Astrocyte (in vitro differentiated cells and primary cell): ENCODE measurements around the gene SPRED1.

Experiments
- CTCF ChIP-seq: IDR thresholded peaks from 2 replicates; pipeline ENCODE4 v1.5.1; 2011; ENCODE audit warnings: low read depth, mild to moderate bottlenecking, inconsistent platforms, low read length, moderate library complexity; ENCODE audit not compliant: insufficient read depth
- EZH2 ChIP-seq: IDR thresholded peaks from 2 replicates; pipeline ENCODE4 v1.6.1; 2012; ENCODE audit warnings: mild to moderate bottlenecking, low read length, inconsistent platforms; ENCODE audit not compliant: insufficient read depth

- TF ChIP-seq CTCF (no peak), EZH2 (no peak)
These were observed 25.9 kb upstream of the SPRED1 start for GRCh38 chr15:38226608-38227266.
